ENCODE measurements around the gene GOLGA6L10. TPM values are rescaled to one million over a fixed set of nuclear protein-coding genes. Genes with fewer than 3 reads are reported as not detected.
"Not testable (repeated sequence)": the region's sequence is repeated elsewhere in the genome, so short reads cannot be mapped to it uniquely, and the experiment has no call there.

Gene GOLGA6L10
- total and polyA plus RNA-seq, 4 experiments from 2014 or later, result 0.98 to 3.0 (median 2.4) TPM; not detected in 1

- H3K36me3 ChIP-seq (ENCODE audit: insufficient read depth, low read length); H3K4me1 ChIP-seq (ENCODE audit: insufficient read depth, low read length); H3K27me3 Mint-ChIP-seq; H3K4me3 ChIP-seq (ENCODE audit: low read length in 2 of 2); intact Hi-C loops (cut with micrococcal nuclease); H3K27ac Mint-ChIP-seq; H3K4me3 Mint-ChIP-seq; H3K27ac ChIP-seq (ENCODE audit: low read depth, low read length); POLR2A ChIA-PET (ENCODE audit: partially characterized antibody); CTCF ChIA-PET (ENCODE audit: partially characterized antibody); H3K27me3 ChIP-seq (ENCODE audit: insufficient read depth, low read length); H3K9me3 ChIP-seq (ENCODE audit: control insufficient read depth in 1 of 2, low read length in 2 of 2); DNase-seq; H3K9me3 Mint-ChIP-seq; H3K36me3 Mint-ChIP-seq: not testable (repeated sequence)
- H3K4me1 Mint-ChIP-seq, result peaks cover 0 to 14% (median 9%) of the 10 kb centered on the region in 4 donors
These were observed 37.9 kb upstream of the GOLGA6L10 start for GRCh38 chr15:82387209-82387608.

- H3K9me3 ChIP-seq (ENCODE audit: control insufficient read depth in 1 of 2, low read length in 2 of 2); H3K36me3 ChIP-seq (ENCODE audit: insufficient read depth, low read length); H3K4me1 ChIP-seq (ENCODE audit: insufficient read depth, low read length); POLR2A ChIA-PET (ENCODE audit: partially characterized antibody); H3K27me3 Mint-ChIP-seq; H3K4me3 ChIP-seq (ENCODE audit: low read length in 2 of 2); H3K9me3 Mint-ChIP-seq; CTCF ChIA-PET (ENCODE audit: partially characterized antibody); intact Hi-C loops (cut with micrococcal nuclease); H3K27ac ChIP-seq (ENCODE audit: low read depth, low read length); H3K27ac Mint-ChIP-seq; H3K36me3 Mint-ChIP-seq; DNase-seq; H3K27me3 ChIP-seq (ENCODE audit: insufficient read depth, low read length); H3K4me1 Mint-ChIP-seq: not testable (repeated sequence)
- peak overlapping the region in 1 of 8 donors; percentile 63 for H3K4me3 Mint-ChIP-seq
These were observed 32.2 kb upstream of the GOLGA6L10 start for GRCh38 chr15:82381330-82381955.

DNA sequence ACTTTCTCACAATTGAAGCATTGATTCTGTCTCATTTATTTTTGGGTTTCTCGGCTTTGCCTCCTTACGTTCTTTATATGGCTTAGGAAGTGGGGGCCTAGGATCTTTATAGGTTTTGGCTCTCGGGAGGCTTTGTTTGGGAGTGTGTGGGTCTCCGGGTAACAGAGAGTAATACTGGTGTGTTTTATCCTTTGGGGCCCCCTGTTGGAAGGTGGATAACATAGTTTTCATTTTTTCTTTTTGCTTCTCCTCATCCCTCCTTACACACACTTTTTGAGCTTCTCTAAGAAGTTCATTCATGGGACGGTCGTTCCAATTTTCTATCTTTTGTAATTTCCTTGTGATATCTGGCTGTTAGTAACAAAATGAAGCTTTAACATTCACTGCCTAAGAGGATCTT is 30.3 kb upstream of the GOLGA6L10 start:
- H3K27me3 Mint-ChIP-seq; CTCF ChIA-PET (ENCODE audit: partially characterized antibody): not testable (repeated sequence)

GRCh38 chr15:82373661-82374060 is 24.4 kb upstream of the GOLGA6L10 start:
- H3K4me1 Mint-ChIP-seq; CTCF ChIA-PET (ENCODE audit: partially characterized antibody); H3K9me3 Mint-ChIP-seq; H3K27me3 ChIP-seq (ENCODE audit: insufficient read depth, low read length); POLR2A ChIA-PET (ENCODE audit: partially characterized antibody); H3K4me1 ChIP-seq (ENCODE audit: insufficient read depth, low read length); H3K4me3 Mint-ChIP-seq; H3K27ac ChIP-seq (ENCODE audit: low read depth, low read length); H3K9me3 ChIP-seq (ENCODE audit: control insufficient read depth in 1 of 2, low read length in 2 of 2); H3K27me3 Mint-ChIP-seq; H3K36me3 Mint-ChIP-seq; H3K27ac Mint-ChIP-seq; H3K36me3 ChIP-seq (ENCODE audit: insufficient read depth, low read length); intact Hi-C loops (cut with micrococcal nuclease); H3K4me3 ChIP-seq (ENCODE audit: low read length in 2 of 2); DNase-seq: not testable (repeated sequence)

More for the DNA sequence above, 30.3 kb upstream of the GOLGA6L10 start:
- H3K27ac ChIP-seq (ENCODE audit: low read depth, low read length); H3K36me3 ChIP-seq (ENCODE audit: insufficient read depth, low read length); H3K9me3 Mint-ChIP-seq; H3K4me1 ChIP-seq (ENCODE audit: insufficient read depth, low read length); H3K27me3 ChIP-seq (ENCODE audit: insufficient read depth, low read length); H3K4me3 ChIP-seq (ENCODE audit: low read length in 2 of 2); H3K27ac Mint-ChIP-seq; intact Hi-C loops (cut with micrococcal nuclease); H3K9me3 ChIP-seq (ENCODE audit: control insufficient read depth in 1 of 2, low read length in 2 of 2); H3K4me1 Mint-ChIP-seq; DNase-seq; H3K36me3 Mint-ChIP-seq; H3K4me3 Mint-ChIP-seq; POLR2A ChIA-PET (ENCODE audit: partially characterized antibody): not testable (repeated sequence)

DNA sequence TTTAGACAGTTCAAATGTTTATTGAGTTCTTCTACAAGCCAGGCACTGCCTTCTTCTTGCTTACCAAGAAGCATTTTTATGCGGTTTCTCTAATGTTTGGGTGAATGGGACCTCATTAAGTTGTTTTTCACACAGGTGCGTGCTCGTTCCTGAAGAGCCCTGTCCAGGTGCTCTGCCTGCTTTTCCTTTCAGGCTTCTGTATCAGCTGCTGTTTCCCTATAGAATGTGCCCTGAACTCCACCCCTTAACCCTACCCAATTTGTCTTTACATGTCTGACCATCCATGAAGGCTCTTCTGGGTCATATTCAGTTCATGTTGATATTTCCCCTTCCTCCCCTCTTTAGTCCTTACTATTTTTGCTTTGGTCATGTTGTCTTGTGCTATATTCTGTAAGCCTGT is 22.4 kb upstream of the GOLGA6L10 start:
- H3K36me3 Mint-ChIP-seq, result no peaks in the 10 kb centered on the region
- Histone ChIP-seq H3K4me3 (ENCODE audit: low read length in 2 of 2) (no peak overlapping the region), H3K27me3 (ENCODE audit: insufficient read depth, low read length) (no peaks in the 10 kb centered on the region), H3K36me3 (ENCODE audit: insufficient read depth, low read length) (no peaks in the 10 kb centered on the region), H3K27ac (ENCODE audit: low read depth, low read length) (no peak overlapping the region), H3K4me1 (ENCODE audit: insufficient read depth, low read length) (no peaks in the 10 kb centered on the region), H3K9me3 (ENCODE audit: control insufficient read depth in 1 of 2, low read length in 2 of 2) (no peaks in the 10 kb centered on the region)
- H3K4me1 Mint-ChIP-seq, result peaks cover 0 to 4% (median under 1%) of the 10 kb centered on the region in 4 donors
- POLR2A ChIA-PET (ENCODE audit: partially characterized antibody), result no interaction called here
- intact Hi-C loops (cut with micrococcal nuclease), result no loop called here
- no peak overlapping the region for H3K27ac Mint-ChIP-seq
- H3K27me3 Mint-ChIP-seq, result peaks cover 0 to 2% of the 10 kb centered on the region in 2 donors
- no peak for DNase-seq
- no peaks in the 10 kb centered on the region for H3K9me3 Mint-ChIP-seq
- CTCF ChIA-PET (ENCODE audit: partially characterized antibody), result no interaction called here
- H3K4me3 Mint-ChIP-seq, result no peak overlapping the region

DNA sequence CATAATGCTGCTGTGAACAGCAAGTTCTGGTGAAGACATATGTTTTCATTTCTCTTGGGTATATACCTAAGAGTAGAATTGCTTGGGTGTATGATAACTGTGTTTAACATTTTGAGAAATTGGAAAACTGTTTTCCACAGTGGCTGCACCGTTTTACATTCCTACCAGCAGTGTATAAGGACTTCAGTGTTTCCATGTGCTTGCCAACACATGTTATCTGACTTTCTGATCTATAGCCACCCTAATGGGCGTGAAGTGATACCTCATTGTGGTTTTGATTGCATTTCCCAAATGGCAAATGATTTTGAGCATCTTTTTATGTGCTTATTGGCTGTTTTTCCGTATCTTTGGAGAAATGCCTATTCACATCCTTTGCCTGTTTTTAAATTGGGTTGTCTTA is 18.5 kb upstream of the GOLGA6L10 start:
- H3K27ac Mint-ChIP-seq; H3K4me1 Mint-ChIP-seq; H3K36me3 ChIP-seq (ENCODE audit: insufficient read depth, low read length); H3K27me3 Mint-ChIP-seq; H3K36me3 Mint-ChIP-seq; H3K4me3 ChIP-seq (ENCODE audit: low read length in 2 of 2); H3K4me3 Mint-ChIP-seq; H3K27me3 ChIP-seq (ENCODE audit: insufficient read depth, low read length); H3K9me3 ChIP-seq (ENCODE audit: control insufficient read depth in 1 of 2, low read length in 2 of 2); DNase-seq; CTCF ChIA-PET (ENCODE audit: partially characterized antibody); intact Hi-C loops (cut with micrococcal nuclease); POLR2A ChIA-PET (ENCODE audit: partially characterized antibody); H3K4me1 ChIP-seq (ENCODE audit: insufficient read depth, low read length); H3K27ac ChIP-seq (ENCODE audit: low read depth, low read length); H3K9me3 Mint-ChIP-seq: not testable (repeated sequence)

GRCh38 chr15:82365692-82366323 is 16.5 kb upstream of the GOLGA6L10 start:
- H3K4me3 ChIP-seq (ENCODE audit: low read length in 2 of 2); CTCF ChIA-PET (ENCODE audit: partially characterized antibody); H3K27ac Mint-ChIP-seq; H3K27me3 ChIP-seq (ENCODE audit: insufficient read depth, low read length); H3K36me3 Mint-ChIP-seq; H3K4me3 Mint-ChIP-seq; H3K27ac ChIP-seq (ENCODE audit: low read depth, low read length); H3K9me3 ChIP-seq (ENCODE audit: control insufficient read depth in 1 of 2, low read length in 2 of 2); intact Hi-C loops (cut with micrococcal nuclease); H3K36me3 ChIP-seq (ENCODE audit: insufficient read depth, low read length); H3K4me1 ChIP-seq (ENCODE audit: insufficient read depth, low read length); H3K27me3 Mint-ChIP-seq; H3K4me1 Mint-ChIP-seq; POLR2A ChIA-PET (ENCODE audit: partially characterized antibody); H3K9me3 Mint-ChIP-seq: not testable (repeated sequence)
- peak in 4 of 5 donors; percentile 38 to 54 (median 43) for DNase-seq

GRCh38 chr15:82364548-82364947 is 15.3 kb upstream of the GOLGA6L10 start:
- H3K36me3 Mint-ChIP-seq; H3K36me3 ChIP-seq (ENCODE audit: insufficient read depth, low read length); H3K27ac ChIP-seq (ENCODE audit: low read depth, low read length); H3K9me3 Mint-ChIP-seq; POLR2A ChIA-PET (ENCODE audit: partially characterized antibody); H3K4me1 ChIP-seq (ENCODE audit: insufficient read depth, low read length); H3K27me3 ChIP-seq (ENCODE audit: insufficient read depth, low read length); intact Hi-C loops (cut with micrococcal nuclease); H3K27ac Mint-ChIP-seq; H3K4me1 Mint-ChIP-seq; DNase-seq; H3K9me3 ChIP-seq (ENCODE audit: control insufficient read depth in 1 of 2, low read length in 2 of 2); H3K4me3 ChIP-seq (ENCODE audit: low read length in 2 of 2); H3K27me3 Mint-ChIP-seq; CTCF ChIA-PET (ENCODE audit: partially characterized antibody); H3K4me3 Mint-ChIP-seq: not testable (repeated sequence)
